Stimulated activated naive CD8-positive, alpha-beta T cell treated with anti-CD3 and anti-CD28 coated beads, Interleukin-15, Interleukin-2, amounts not matched to agents 100 ng/mL and 50 ng/mL, for 24 hours (primary cell): ENCODE results near the gene GLS.

Experiments used
- H3K27ac Mint-ChIP-seq: one replicate; pipeline ENCODE4 v1.8.0; 2021; ENCODE audit warnings: mild to moderate bottlenecking, mixed read lengths
- H3K27me3 Mint-ChIP-seq: one replicate; pipeline ENCODE4 v1.8.0; 2021; ENCODE audit warnings: mixed read lengths
- H3K36me3 Mint-ChIP-seq: one replicate; pipeline ENCODE4 v1.8.0; 2021; ENCODE audit warnings: low read depth, mixed read lengths
- H3K4me1 Mint-ChIP-seq: one replicate; pipeline ENCODE4 v1.8.0; 2021; ENCODE audit warnings: low read depth, mixed read lengths
- H3K4me3 Mint-ChIP-seq: one replicate; pipeline ENCODE4 v1.8.0; 2021; ENCODE audit warnings: mild to moderate bottlenecking, mixed read lengths
- H3K9me3 Mint-ChIP-seq: one replicate; pipeline ENCODE4 v1.8.0; 2021; ENCODE audit warnings: mixed read lengths

GLS gene

DNA sequence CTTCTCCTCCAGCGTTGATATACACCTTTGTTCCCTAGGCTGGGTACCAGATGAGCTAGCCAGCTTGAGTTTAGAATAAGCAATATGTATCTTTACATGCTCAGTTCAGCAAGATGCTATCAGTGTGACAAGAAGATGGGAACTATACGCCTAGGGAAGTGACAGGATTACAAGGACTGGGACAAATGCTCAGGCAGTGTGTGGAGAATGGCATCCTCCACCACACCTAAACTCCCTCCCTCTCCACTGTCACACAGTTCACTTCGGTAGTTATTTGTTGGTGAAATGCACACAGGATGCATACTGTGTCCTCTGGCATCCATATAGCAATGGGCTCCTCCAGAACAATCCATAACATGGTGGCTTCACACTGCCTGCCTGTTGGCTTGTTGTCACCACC, 125.7 kb downstream of the GLS start:
- Mint-ChIP-seq H3K27me3 (no peaks in the 10 kb centered on the region), H3K27ac (no peak overlapping the region), H3K9me3 (peaks cover 13% of the 10 kb centered on the region), H3K36me3 (peaks cover 97% of the 10 kb centered on the region), H3K4me3 (no peak overlapping the region), H3K4me1 (peaks cover 77% of the 10 kb centered on the region)

DNA sequence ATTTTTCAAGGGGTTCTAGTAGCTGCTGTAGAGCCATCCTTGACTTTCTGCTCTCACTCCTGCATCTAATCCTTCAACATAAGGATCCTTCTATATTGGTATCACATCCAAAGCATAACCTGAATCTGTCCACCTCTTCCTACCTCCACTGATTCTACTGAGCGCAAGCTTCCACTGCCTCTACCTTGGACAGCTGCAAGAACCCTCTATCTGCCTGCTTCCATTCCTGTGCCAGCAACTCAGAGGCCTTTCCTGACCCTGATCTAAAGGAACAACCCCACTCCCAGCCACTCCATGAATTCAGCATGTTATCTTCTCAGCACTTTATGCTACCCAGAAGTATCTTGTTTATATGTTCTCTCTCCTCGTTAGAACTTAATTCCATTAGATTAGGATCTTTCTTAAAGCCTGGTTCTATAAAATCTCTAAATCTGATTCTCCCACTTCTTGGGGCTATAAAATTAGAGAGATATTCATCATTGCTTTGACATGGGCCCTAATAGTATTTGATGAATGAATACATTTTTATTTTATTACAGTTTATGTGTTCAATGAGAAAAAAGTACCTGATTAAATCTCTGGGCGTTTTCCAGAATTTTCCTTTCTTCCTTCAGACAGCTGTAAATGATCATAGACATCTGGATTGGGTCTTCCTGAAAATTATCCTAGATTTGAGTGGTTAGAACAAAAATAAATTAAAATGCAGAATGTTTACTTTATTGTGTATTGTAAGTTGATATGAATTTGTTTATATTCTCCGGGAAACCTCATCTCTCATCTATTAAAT, 126.6 kb downstream of the GLS start:
- H3K36me3 Mint-ChIP-seq = peaks cover 93% of the 10 kb centered on the region
- peaks cover 75% of the 10 kb centered on the region for H3K4me1 Mint-ChIP-seq
- H3K27me3 Mint-ChIP-seq = no peaks in the 10 kb centered on the region
- H3K4me3 Mint-ChIP-seq = no peak overlapping the region
- H3K9me3 Mint-ChIP-seq = peaks cover 13% of the 10 kb centered on the region
- H3K27ac Mint-ChIP-seq = peak overlapping the region; percentile 41

GRCh38 chr2:191008286-191008685, 127.7 kb downstream of the GLS start:
- H3K4me3 Mint-ChIP-seq = no peak overlapping the region
- H3K36me3 Mint-ChIP-seq = peaks cover 82% of the 10 kb centered on the region
- peaks cover 71% of the 10 kb centered on the region for H3K4me1 Mint-ChIP-seq
- H3K27ac Mint-ChIP-seq = peak overlapping the region; percentile 32
- peaks cover 12% of the 10 kb centered on the region for H3K9me3 Mint-ChIP-seq
- H3K27me3 Mint-ChIP-seq = no peaks in the 10 kb centered on the region

DNA sequence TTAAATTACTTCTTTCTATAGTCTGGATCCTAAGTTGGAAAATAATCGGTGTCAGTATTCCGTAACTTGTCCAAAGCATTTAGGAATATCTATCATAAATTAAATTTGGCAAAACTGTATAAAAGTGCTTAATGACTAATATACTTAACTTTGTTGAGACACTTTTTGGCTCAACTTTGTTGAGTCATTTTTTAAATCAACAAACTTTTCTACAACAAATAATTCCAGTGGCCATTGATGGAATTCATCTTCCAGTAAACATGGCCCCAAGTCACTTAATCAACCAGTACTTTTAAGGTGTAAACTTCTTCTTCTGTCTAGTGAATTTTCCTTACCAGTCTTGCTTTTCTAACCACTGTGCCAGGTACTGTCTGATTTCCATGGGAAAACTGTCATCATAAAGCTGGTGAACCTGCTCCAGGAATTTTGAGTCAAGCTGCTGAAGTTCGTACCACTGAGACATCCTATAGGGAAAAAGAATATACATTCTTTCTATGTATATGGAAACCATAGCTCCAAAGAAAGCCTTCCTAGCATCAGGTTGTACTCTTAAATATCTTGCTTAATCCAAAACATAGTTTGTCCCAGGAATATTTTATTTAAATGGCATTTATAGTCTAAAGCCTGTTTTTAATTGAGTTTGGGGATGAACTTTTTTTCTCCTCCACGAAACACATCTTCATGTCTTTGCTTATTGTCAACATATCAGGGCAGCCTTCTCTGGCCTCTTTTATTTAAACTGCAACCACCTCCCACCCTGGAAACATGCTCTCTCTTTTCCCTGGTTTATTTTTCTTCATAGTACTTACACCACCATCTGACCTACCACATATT, 129.1 kb downstream of the GLS start:
- Mint-ChIP-seq H3K4me3 (peak overlapping the region; percentile 24), H3K36me3 (peaks cover 67% of the 10 kb centered on the region), H3K9me3 (peaks cover 5% of the 10 kb centered on the region), H3K27ac (peak overlapping the region; percentile 26), H3K4me1 (peaks cover 58% of the 10 kb centered on the region), H3K27me3 (no peaks in the 10 kb centered on the region)

- H3K4me3 Mint-ChIP-seq = no peak overlapping the region
- no peaks in the 10 kb centered on the region for H3K27me3 Mint-ChIP-seq
- H3K4me1 Mint-ChIP-seq = peaks cover 49% of the 10 kb centered on the region
- peak overlapping the region; percentile 11 for H3K27ac Mint-ChIP-seq
- peaks cover 7% of the 10 kb centered on the region for H3K9me3 Mint-ChIP-seq
- H3K36me3 Mint-ChIP-seq = peaks cover 59% of the 10 kb centered on the region
These were observed 130.6 kb downstream of the GLS start for GRCh38 chr2:191010887-191011885.

- Mint-ChIP-seq H3K4me3 (no peak overlapping the region), H3K27me3 (no peaks in the 10 kb centered on the region), H3K9me3 (peaks cover 12% of the 10 kb centered on the region), H3K27ac (no peak overlapping the region), H3K4me1 (peaks cover 44% of the 10 kb centered on the region), H3K36me3 (peaks cover 47% of the 10 kb centered on the region)
These were observed 131.7 kb downstream of the GLS start for GRCh38 chr2:191012346-191012745.

DNA sequence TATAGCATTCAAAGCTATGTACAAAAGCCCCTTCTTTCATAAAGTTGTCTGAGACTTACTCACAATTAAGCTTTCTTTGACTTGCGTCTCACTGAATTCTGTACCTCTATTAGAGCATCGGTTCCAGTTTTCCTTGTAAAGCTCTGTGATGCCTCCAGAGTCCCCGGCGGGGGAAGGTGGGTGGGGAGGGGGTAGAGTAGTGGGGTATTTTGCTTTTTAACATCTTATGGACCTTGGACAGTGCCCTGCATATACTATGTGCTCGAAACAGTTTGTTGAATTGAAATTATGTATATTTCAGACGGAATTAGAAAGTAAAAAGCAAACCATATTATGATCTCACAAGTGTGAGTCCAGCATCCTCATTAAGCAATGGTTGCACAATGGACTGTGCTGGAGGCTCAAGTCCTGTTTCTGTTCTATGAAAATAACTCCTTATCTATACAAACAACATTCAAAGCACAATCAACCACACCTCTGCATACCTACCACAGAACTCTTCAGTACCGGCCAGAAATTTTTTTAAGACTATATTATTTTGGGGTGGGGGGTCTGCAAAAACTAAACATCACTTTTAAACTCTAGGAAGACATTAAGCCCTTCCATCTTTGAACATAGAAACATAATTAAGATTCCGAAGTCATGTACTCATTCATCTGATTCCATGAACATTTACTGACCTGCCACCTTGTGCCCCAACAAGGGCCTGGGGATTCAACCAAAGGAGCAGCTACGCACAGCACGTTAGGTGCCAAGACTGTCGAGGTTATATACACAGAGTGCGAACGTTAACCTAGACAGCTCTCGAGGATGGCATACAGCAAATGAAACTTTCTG, 132.4 kb downstream of the GLS start:
- Mint-ChIP-seq H3K4me3 (no peak overlapping the region), H3K27ac (no peak overlapping the region), H3K9me3 (peaks cover 12% of the 10 kb centered on the region), H3K27me3 (no peaks in the 10 kb centered on the region), H3K36me3 (peaks cover 40% of the 10 kb centered on the region), H3K4me1 (peaks cover 41% of the 10 kb centered on the region)

DNA sequence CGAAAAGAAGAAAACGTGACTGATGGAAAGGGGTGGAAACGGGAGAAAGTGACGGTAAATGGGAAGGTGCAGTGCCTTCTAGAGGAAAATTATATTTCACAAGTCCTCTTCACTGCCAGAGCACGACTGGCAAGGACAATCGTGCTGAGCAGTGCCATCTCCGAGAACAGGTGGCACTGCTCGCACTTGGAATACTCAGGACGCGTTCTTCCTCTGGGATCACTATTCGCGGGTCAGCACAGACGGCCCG, 133.0 kb downstream of the GLS start:
- Mint-ChIP-seq H3K36me3 (peaks cover 35% of the 10 kb centered on the region), H3K27me3 (no peaks in the 10 kb centered on the region), H3K4me3 (no peak overlapping the region), H3K4me1 (peaks cover 41% of the 10 kb centered on the region), H3K9me3 (peaks cover 12% of the 10 kb centered on the region), H3K27ac (no peak overlapping the region)

- Mint-ChIP-seq H3K27me3 (no peaks in the 10 kb centered on the region), H3K4me1 (peaks cover 43% of the 10 kb centered on the region), H3K27ac (no peak within 1 kb of the TSS), H3K9me3 (peaks cover 12% of the 10 kb centered on the region), H3K36me3 (peaks cover 31% of the 10 kb centered on the region), H3K4me3 (no peak within 1 kb of the TSS)
These were observed 133.5 kb downstream of the GLS start, which contains the start of gene STAT1 for GRCh38 chr2:191013932-191014652. TSS of gene STAT1 (minus strand) at chr2:191014171. CDS start at chr2:191010003, 4,168 bp downstream.

DNA sequence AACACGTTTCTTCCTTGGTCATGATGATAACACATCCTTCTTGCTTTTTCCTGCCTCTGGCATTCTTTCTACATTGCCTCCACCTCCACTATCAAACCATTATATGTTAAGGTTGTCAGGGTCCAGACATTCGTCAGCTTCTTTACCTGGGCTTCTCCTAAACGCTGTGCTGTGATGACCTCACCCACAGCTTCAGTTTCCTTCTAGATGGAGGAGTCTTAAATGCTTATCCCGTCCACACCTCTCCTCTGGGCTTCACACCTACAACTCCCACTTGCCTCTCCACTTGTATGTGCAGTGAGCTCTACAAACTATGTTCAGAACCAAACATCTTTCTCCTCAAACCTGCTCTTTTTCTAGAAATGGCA, 134.0 kb downstream of the GLS start:
- Mint-ChIP-seq H3K27me3 (no peaks in the 10 kb centered on the region), H3K27ac (no peak overlapping the region), H3K4me1 (peaks cover 44% of the 10 kb centered on the region), H3K9me3 (peaks cover 12% of the 10 kb centered on the region), H3K4me3 (no peak overlapping the region), H3K36me3 (peaks cover 26% of the 10 kb centered on the region)
